Cerebellar cortex (tissue), 1 donor: ENCODE measurements around the gene SLC1A2.
A peak's percentile ranks its signal among the peaks of the same experiment; 100 is the strongest.

Experiments
- DNase-seq: peaks from one replicate; pipeline ENCODE4 v3.0.0-alpha.2; 2015; ENCODE audit warnings: low spot score

SLC1A2 gene

GRCh38 chr11:35376118-35376510, 43.2 kb downstream of the SLC1A2 start:
- no peak for DNase-seq

DNA sequence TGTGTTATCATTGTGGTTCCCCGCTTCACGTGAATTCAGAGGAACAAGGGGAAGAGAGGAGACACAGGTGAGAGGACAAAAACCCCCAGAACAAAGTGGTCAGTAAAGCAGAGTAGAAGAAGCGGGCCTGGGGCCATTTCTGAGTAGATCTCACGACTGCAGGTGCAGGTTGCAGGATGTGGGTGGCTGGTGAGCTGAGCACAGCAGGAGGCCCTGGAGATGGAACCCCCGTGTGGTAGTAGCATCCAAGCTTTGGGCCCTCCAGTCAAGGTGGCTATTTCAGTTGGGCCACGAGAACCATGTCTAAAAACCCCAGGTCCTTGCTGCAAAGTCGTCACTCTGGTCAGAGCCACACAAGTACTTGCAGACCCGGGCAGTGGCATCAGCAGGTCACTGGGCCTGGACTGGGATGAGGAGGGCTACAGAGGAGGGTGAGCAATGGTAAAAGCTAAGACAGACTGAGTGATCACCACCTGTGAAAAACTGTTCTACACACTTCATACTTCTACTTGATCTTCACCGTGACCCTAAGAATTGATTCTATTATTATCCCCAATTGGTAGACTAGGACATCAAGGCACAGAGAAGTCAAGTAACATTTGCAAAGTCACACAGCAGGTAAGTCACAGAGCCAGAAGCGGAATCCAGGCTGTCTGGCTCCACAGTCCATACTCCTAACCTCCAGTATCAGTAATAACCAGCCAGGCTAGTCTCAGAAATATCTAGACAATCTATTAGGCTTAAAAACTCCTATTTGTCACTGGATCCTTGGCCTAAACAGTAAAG, 43.8 kb downstream of the SLC1A2 start:
- DNase-seq: no peak

DNA sequence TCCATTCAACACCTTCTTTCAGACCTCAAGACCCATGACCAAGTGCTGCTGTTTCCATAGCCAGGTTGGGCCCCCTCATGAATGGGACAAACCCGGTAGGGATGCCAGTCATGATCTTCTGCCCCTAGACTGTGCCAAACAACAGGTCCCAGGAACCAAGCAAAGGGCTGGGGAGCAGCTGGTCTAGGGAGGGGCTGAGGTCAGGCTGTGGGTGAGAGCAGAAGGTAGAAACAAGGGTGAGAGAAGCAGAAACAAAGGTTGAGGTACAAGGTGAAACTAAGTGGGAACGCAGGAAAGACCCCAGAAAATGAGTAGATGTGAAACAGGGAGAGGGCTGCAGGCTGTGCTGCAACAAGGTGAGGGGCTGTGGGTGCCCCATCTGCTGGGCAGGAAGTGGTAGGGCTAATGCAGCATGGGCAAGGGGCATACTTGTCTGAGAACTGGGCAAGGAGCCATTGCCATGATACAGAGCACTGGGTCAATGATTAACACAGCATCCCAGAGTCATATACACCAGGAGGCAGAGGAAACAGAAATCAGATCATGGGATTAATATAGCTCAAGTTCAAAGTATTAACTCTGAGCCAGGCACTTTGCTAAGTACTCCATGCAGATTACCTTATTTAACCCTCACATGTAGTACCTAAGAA, 45.9 kb downstream of the SLC1A2 start:
- no peak for DNase-seq

- DNase-seq: no peak
Measured at GRCh38 chr11:35372565-35373283, 46.6 kb downstream of the SLC1A2 start.

DNA sequence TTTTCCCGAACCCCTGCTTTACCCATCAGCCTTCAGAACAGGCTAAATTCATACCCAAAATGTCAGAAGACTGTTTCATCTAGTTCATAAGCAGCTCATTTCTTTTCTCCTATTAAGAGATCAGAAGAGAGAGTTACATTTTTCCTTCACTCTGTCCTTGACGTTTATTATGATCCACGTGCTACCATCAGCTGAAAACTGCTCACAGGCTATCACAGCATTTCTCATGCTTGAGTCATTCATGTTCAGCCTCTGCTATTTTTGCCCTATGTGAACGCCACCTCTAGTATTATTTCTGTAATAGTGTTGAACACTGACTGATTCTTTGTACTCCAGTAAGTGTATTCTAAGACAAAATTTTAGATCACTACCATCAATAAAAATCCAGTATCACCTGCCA, 51.9 kb downstream of the SLC1A2 start:
- no peak for DNase-seq

DNA sequence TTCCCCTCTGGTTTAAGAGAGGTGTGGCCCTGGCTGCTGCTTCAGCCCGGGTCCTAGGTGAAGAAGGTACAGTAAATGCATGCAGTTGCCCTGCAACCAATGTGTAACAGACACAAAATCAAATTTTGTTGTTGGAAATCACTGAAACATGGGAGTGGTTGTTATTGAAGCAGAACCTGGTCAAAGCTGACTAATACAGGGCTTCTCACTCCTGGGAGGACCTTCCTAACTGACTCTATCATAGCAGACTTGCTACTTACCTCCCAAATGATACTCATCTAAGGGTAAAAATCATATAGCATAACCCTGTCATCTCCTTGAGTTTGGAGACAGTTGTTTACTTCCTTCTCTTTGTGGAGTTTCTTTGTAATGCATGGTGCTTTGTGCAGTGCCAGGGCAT, 52.6 kb downstream of the SLC1A2 start:
- no peak for DNase-seq

GRCh38 chr11:35365961-35366360, 53.4 kb downstream of the SLC1A2 start:
- no peak for DNase-seq

- DNase-seq: no peak
Measured at GRCh38 chr11:35365395-35365794, 54.0 kb downstream of the SLC1A2 start.

- DNase-seq: peak; percentile 80
Measured at GRCh38 chr11:35363854-35364780, 55.2 kb downstream of the SLC1A2 start.

DNA sequence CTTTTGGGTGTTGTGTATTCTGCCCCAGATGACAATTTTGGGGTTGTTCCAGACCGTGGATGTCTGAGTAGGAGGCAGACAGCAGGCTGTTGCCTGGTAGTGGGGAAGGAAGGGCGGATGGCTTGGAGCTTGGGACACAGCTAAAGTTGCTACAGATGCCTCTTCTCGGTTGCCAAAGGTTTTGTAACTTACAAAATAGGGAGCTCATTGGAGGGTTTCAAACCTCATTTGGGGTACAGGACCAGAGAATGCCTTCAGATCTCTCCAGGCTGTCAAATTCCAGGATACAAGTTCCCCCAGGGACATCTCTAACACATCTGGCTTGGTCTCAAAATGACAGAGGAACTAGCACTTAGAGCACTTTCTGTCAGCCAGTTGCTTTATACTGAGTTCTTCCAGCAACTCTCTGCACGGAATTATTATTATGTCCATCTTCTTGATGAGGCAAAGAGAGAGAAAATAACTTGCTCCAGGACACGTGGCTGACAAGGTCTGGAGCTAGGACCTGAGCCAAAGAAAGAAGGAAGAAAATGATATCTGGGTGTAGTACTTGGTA, 56.0 kb downstream of the SLC1A2 start:
- DNase-seq: no peak

DNA sequence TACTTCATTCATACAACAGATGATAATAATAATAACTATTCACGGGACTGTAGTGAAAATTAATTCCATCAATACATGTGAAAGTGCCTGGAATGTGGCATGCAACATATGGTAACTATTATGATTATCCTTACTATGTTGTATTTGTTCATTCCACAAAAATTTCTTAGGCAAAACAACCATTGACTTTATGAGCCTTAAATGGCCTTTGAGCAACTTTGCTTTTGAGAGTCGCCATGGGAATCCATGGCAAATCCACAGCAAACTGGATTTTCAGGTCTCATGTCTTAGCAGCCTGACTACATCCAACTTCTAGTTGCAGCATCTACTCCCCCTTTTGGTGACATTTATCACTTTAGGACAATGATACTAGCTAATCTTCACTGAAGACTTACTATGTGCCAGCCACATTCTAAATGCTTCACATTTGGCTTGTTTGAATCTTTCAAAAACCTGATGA, 56.8 kb downstream of the SLC1A2 start:
- no peak for DNase-seq

DNA sequence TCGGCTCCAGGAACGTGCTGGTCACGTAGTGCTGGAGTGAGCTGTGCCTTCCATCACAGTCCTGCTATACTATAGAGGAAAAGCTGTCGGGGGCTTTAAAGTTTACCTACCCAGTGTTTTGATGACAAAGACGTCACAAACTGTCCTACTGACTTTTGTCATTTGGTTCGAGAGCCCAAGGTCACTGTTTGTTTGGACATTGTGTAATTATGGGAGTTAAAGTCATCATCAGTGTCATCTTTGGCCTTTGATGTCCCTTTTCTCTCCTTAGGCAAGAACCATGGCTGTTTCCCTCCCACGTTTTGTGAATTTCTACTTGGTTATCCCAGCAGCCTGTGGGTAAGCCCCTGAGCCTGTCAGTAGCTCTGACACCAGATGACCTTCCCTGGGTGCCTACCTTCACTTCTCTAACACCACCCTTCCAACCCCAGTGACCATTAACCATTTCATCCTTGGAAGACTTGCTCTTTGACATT, 59.3 kb downstream of the SLC1A2 start:
- no peak for DNase-seq

- DNase-seq: peak; percentile 11
Measured at GRCh38 chr11:35359321-35360054, 59.9 kb downstream of the SLC1A2 start.

DNA sequence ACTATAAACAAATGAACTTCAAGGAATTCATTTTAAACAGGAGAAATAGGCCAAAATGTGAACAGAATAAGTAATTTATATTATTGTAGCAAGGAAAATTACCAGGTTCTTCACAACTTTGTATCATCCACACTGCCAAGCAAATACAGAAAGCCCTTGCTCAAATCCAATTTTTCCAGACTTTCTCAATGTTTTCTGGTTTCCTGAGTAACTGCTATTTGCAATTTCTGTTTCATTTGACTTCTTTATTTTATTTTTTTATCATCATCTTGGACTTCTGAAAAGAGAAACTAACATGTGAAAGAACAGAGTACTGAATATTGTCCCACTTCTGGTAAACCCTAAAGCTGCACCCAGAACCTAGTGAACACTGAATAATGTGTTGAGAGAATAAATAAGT, 61.0 kb downstream of the SLC1A2 start:
- no peak for DNase-seq

GRCh38 chr11:35357923-35358322, 61.4 kb downstream of the SLC1A2 start:
- DNase-seq: no peak

DNA sequence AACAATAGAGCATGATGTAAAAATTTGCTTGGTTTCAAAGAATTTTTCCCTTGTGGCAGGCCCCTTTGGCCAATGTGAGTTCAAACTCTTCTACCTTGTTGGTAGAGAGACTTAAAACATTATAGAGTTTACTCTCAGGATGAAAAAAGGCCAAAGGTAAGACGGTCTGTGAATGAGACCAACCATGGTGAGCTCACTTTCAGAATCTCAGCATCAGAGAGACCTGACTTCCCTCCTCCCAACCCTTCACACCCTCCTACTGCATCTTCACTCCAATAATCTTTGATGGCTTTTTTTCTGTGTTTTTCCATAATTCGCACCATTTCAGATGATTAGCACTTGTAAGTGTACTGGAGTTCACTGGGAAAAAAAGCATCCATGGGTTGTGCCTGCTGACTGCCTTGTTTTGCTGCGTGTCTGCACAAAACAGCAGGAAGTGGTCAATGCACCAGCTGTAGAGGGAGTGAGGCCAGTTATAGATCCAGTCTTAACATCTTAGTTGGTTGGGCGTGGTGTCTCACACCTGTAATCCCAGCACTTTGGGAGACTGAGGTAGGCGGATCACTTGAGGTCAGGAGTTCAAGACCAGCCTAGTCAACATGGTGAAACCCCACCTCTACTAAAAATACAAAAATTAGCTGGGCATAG, 64.1 kb downstream of the SLC1A2 start:
- DNase-seq: no peak

- DNase-seq: no peak
Measured at GRCh38 chr11:35354644-35355043, 64.7 kb downstream of the SLC1A2 start.

- no peak for DNase-seq
Measured at GRCh38 chr11:35352077-35352888, 67.1 kb downstream of the SLC1A2 start.

- DNase-seq: no peak
Measured at GRCh38 chr11:35349897-35350296, 69.5 kb downstream of the SLC1A2 start.
